Fibroblast of upper back skin (primary cell): ENCODE data around the gene NKAIN2.
"Not testable (repeated sequence)": the region's sequence is repeated elsewhere in the genome, so short reads cannot be mapped to it uniquely, and the experiment has no call there.

Experiments
- DNase-seq: peaks from one replicate; pipeline ENCODE4 v3.0.0-alpha.2; 2013

The NKAIN2 gene

GRCh38 chr6:124356276-124356810 is 552.7 kb downstream of the NKAIN2 start:
- DNase-seq, result no peak

DNA sequence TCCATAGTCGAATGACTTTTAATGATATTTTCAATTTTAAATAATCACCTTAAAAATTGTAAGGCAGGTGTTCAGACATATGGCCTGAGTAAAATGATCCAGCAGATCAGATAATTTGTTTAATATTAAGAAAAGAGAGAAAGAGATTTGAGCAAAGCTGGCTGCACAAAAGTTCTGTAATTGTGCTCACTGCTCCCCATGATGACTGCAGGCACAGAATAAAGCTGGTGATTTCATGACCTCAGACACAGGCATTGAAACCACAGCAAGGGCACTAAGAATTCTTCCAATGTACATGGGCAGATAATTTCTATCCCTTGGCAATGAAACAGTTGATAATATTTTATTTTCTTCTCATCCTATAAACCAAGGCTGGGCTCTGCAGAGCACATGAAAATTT is 553.1 kb downstream of the NKAIN2 start:
- no peak for DNase-seq

DNA sequence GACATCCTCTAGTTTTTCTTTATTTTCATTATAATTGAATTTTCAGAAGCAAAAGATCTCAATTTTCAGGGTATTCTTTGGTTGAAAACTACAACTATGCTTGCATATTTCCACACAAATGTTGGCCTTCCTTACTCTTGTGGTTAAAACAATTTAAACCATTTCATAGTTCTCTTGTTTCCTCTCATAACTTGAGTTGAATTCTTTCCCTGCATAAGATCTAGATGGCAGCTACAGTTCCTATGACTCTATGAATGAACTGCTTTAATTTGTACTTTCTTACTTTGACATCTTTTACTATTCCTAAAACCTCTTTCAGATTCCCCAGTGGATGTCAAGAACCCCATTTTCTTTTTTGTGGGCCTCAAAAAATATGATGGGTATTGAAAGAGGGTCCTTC is 564.5 kb downstream of the NKAIN2 start:
- no peak for DNase-seq

DNA sequence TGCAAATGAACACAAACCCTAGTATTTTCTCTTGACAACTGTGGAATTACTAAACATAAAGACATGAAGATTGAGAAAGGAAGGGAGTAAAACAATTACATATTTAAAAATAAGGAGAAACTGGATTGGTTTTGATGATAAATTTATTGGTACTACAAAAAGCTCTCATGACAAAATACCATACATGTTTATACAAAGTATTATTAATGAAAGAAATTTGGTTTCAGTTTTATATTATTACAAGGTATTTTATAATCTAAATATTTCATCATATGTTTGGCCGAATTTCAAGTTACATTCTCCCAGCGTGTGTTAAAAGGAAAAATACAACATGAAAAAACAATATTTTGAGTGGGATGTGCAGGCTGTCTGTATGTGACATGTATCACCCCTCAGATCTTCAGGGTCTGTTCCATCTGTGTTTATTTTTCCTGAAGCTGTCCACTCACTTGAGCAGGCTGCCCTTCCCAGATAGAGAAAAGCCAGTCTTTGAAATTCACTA is 568.4 kb downstream of the NKAIN2 start:
- no peak for DNase-seq

GRCh38 chr6:124373386-124373785 is 569.7 kb downstream of the NKAIN2 start:
- DNase-seq, result no peak

GRCh38 chr6:124389127-124389526 is 585.5 kb downstream of the NKAIN2 start:
- DNase-seq, result no peak

GRCh38 chr6:124393536-124393935 is 589.9 kb downstream of the NKAIN2 start:
- no peak for DNase-seq

DNA sequence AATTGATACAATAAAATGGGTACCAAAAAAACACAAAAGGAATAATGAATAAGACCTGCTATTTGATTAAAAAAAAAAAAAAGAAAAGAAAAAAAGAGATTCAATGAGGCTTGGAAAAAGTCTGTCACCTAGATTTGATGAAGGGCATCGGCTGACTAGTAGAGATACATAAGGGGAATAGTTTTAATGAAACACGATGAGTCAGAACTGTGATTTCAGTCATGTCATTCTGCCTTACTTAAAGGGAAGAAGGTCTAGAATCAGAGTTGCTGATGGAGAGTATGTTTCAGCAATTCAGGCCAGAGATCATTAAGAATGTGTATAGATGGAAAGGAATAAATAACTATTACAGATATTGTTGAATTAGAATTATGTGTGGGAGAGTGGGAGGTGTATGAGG is 592.7 kb downstream of the NKAIN2 start:
- DNase-seq, result no peak

DNA sequence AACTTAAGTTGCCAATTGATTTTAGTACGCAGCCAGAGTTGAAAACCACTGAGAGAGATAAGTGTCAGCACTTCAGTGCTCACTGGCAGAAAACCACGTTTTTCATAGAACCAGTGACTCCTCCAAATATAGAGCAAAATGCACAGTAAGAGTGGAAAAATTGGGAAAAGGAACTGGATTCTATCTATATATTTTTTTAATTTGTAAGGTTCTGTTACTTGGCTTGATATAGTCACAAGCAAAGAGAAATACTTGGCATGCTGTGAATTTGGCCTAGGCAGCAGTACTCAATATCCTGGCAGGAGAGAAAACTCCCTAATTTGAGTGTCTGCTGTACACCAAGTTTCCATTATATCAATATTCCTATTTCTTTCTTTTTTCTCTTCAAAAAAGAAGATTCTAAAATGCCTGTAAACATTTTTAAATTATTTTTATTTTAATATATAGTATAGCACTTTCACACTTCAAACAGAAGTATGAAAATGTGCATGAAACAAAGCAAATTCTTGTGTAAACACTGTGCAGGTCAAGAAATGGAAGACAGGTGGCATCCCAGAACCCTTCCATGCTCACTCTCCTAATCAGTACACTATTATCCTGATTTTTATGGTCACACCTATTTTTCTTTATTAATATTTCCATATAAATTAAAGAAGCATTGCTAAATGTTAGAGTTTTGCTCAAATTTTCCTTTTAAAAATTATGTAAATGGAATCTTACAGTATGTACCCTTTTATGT is 596.8 kb downstream of the NKAIN2 start:
- no peak for DNase-seq

DNA sequence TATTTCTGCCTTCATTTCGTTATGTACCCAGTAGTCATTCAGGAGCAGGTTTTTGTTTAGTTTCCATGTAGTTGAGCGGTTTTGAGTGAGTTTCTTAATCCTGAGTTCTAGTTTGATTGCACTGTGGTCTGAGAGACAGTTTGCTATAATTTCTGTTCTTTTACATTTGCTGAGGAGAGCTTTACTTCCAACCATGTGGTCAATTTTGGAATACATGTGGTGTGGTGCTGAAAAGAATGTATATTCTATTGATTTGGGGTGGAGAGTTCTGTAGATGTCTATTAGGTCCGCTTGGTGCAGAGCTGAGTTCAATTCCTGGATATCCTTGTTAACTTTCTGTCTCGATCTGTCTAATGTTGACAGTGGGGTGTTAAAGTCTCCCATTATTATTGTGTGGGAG is 606.8 kb downstream of the NKAIN2 start:
- not testable (repeated sequence) for DNase-seq

GRCh38 chr6:124412657-124413056 is 609.0 kb downstream of the NKAIN2 start:
- not testable (repeated sequence) for DNase-seq

DNA sequence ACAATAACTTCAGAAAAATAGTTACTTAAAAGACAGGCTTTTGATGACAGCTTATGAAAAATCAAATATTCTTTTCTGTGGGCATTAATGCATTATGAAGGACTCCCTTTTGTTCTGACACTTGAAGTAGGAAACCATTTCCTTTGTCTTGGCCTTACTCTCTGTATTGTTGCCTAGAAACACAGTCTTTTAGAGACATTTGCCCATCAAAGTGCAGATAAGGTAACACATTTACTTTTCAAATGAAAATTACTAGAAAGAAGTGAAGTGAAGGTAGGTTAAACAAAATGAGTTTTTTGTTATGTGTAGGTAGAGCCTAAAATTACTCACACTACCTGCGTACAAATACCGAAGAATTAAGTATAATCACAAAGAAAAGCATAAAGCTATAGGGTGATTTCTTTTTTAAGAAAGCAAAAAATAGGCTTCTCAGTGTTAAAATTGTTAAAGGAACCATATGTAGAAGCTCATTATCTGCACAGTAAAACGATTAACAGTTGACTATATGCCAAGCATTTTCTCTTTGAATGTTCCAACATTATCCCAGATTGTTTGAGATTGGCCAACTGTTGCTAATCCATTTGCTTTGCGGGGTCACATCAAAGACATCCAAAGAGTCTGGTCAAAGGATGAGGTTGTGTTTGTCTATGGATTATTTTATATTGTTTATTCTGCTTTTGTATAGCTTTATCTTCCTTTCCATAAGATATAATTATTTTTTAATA is 616.6 kb downstream of the NKAIN2 start:
- DNase-seq, result no peak

DNA sequence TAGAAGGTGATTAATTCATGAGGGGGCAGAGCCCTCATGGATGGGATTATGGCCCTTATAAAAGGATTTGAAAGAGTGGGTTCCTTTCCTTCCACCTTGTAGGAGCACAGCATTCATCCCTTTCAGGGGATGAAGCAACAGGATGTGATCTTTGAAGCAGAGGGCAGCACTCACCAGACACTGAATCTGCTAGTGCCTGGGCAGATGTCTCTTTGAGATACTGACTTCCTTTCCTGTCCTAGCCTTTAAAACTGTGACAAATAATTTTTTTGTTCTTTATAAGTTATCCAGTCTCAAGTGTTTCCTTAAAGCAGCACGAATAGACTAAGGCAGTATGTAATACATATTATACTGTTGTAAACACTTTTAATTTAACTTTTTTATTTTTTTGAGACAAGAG is 620.0 kb downstream of the NKAIN2 start:
- DNase-seq, result no peak

DNA sequence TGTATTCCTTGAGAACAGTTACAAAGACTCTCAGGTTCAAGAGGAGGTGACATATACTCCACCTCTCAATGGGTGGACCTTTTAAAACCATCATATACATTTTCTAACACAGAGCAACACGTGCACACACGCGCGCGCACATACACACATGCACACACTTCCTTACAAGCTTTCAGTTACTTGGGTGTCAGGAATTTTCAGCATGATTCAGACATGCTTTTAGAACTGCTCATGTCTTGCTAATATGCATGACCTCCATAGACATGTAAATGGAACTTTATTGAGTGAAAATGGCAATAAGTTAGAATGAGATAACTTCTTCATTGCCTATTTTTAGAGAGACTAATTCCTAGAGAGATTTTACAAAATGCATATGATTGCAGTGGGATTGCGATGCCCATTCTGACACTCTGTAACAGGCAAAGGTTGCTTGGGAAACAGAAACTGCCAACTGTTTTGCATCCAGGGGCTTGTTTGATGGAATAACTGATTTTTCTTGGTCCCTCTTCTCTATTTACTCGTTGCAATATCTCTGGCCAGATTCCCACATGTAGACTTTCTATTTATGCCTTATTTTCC is 627.2 kb downstream of the NKAIN2 start:
- peak; percentile 7 for DNase-seq

- no peak for DNase-seq
These were observed 629.0 kb downstream of the NKAIN2 start for GRCh38 chr6:124432620-124433019.

GRCh38 chr6:124433387-124434160 is 629.9 kb downstream of the NKAIN2 start:
- peak; percentile 14 for DNase-seq

DNA sequence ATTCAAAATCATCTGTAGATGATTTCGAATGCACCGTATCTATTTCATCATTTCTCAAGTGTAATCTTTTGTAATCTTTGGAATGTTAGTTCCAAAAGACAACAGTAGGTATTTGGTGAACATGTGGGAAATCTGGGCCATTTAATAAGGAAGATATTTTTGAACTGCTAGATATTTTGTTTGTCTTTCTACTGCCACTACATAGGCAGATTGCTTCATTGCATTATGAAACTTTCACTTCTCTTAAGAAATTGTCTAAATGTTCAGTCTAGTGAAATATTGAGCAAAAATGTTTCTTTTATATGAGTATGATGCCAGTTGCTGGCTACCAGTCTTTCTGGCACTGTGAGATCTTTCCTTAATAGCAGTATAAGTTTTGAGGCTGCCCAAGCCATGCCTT is 630.8 kb downstream of the NKAIN2 start:
- peak; percentile 51 for DNase-seq

GRCh38 chr6:124436803-124437202 is 633.1 kb downstream of the NKAIN2 start:
- DNase-seq, result no peak

GRCh38 chr6:124438546-124439065 is 634.9 kb downstream of the NKAIN2 start:
- no peak for DNase-seq

DNA sequence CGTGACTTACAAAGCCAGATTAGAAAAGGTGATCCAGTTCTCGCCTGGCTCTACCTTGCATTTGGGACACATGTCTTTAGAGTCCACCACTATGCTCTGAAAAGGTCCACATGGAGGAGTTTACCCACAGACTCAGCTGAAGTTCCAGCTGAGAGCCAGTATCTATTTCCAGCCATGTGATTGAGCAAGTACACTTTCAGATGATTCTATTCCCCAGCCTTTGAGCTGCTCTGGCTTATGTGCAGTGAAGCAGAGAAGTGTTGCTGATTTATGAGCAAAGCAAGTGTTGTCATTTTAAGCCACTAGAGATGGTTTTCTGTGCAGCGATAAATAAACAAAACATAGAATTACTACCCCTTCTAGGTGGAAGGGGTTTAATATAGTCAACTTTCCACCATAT is 637.8 kb downstream of the NKAIN2 start:
- no peak for DNase-seq

DNA sequence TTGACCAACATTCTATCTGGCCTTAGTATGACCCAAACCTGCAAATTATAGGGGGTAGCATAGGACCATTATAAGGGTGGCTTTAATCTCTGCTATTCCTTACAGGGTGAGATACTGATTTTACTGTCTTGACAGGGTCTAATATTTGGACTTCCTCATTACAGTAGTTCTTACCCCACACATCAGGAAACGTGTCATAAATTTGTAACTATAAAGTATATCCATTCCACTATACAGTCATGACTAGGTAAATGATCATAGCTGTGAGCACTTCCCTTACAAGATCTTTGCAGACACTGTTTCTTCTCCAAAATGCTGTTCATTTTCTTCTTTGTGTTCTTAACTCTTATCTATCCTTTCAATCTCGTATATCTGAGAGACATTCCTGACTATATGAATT is 639.9 kb downstream of the NKAIN2 start:
- no peak for DNase-seq

GRCh38 chr6:124445581-124445980 is 641.9 kb downstream of the NKAIN2 start:
- DNase-seq, result no peak

- no peak for DNase-seq
These were observed 643.3 kb downstream of the NKAIN2 start for GRCh38 chr6:124446961-124447360.
